Stimulated activated naive CD8-positive, alpha-beta T cell treated with anti-CD3 and anti-CD28 coated beads, Interleukin-15, amount 100 ng/mL, for 72 hours (primary cell): ENCODE data around the gene PTPRN2.
"Not testable (repeated sequence)": the region's sequence is repeated elsewhere in the genome, so short reads cannot be mapped to it uniquely, and the experiment has no call there.

Experiments used
- ATAC-seq: fragments of 150-1000 bp; cut with Tn5 transposase; 2 replicates; pipeline ENCODE4 v1.10.0; 2021; ENCODE audit warnings: mild to moderate bottlenecking, moderate library complexity
- DNase-seq, 2 donors: peaks; one replicate each; pipeline ENCODE4 v3.0.0; 2021 to 2022
- H3K27ac Mint-ChIP-seq, 2 donors: one replicate each; pipeline ENCODE4 v1.8.0; 2022; ENCODE audit warnings: mild to moderate bottlenecking in 2 of 2, mixed read lengths in 2 of 2, moderate library complexity in 2 of 2
- H3K27me3 Mint-ChIP-seq: one replicate; pipeline ENCODE4 v1.8.0; 2022; ENCODE audit warnings: mixed read lengths
- H3K4me1 Mint-ChIP-seq: one replicate; pipeline ENCODE4 v1.8.0; 2022; ENCODE audit warnings: mild to moderate bottlenecking, mixed read lengths
- H3K4me3 Mint-ChIP-seq, 2 donors: one replicate each; pipeline ENCODE4 v1.8.0; 2022; ENCODE audit warnings: mild to moderate bottlenecking in 2 of 2, mixed read lengths in 2 of 2, moderate library complexity in 1 of 2
- H3K9me3 Mint-ChIP-seq, 2 donors: one replicate each; pipeline ENCODE4 v1.8.0; 2022; ENCODE audit warnings: mixed read lengths in 2 of 2

The PTPRN2 gene

GRCh38 chr7:158052381-158053060 is 535.1 kb downstream of the PTPRN2 start:
- no peak for DNase-seq
- Mint-ChIP-seq H3K27me3 (no peaks in the 10 kb centered on the region), H3K4me3 (no peak overlapping the region), H3K27ac (no peak overlapping the region), H3K9me3 (no peaks in the 10 kb centered on the region), H3K4me1 (no peaks in the 10 kb centered on the region)
- no peak for ATAC-seq

- H3K4me1 Mint-ChIP-seq = no peaks in the 10 kb centered on the region
- no peaks in the 10 kb centered on the region for H3K27me3 Mint-ChIP-seq
Observed at GRCh38 chr7:158051776-158052175, 535.8 kb downstream of the PTPRN2 start.

GRCh38 chr7:158050978-158051651 is 536.5 kb downstream of the PTPRN2 start:
- no peaks in the 10 kb centered on the region for H3K27me3 Mint-ChIP-seq
- H3K4me3 Mint-ChIP-seq = no peak overlapping the region
- no peak for DNase-seq
- H3K4me1 Mint-ChIP-seq = no peaks in the 10 kb centered on the region
- H3K9me3 Mint-ChIP-seq = no peaks in the 10 kb centered on the region
- peak; percentile 9 for ATAC-seq
- H3K27ac Mint-ChIP-seq = no peak overlapping the region

More at GRCh38 chr7:158051776-158052175, 535.8 kb downstream of the PTPRN2 start:
- ATAC-seq = no peak
- Mint-ChIP-seq H3K27ac (no peak overlapping the region), H3K4me3 (no peak overlapping the region), H3K9me3 (no peaks in the 10 kb centered on the region)
- DNase-seq = no peak

- no peak for ATAC-seq
- H3K27me3 Mint-ChIP-seq = no peaks in the 10 kb centered on the region
- no peak for DNase-seq
- no peak overlapping the region for H3K4me3 Mint-ChIP-seq
- H3K27ac Mint-ChIP-seq = no peak overlapping the region
- no peaks in the 10 kb centered on the region for H3K9me3 Mint-ChIP-seq
- H3K4me1 Mint-ChIP-seq = no peaks in the 10 kb centered on the region
Observed at GRCh38 chr7:158050441-158050977, 537.1 kb downstream of the PTPRN2 start.

GRCh38 chr7:158049271-158049670 is 538.4 kb downstream of the PTPRN2 start:
- Mint-ChIP-seq H3K27me3 (no peaks in the 10 kb centered on the region), H3K9me3 (no peaks in the 10 kb centered on the region), H3K4me1 (no peaks in the 10 kb centered on the region), H3K4me3 (no peak overlapping the region), H3K27ac (no peak overlapping the region)
- DNase-seq (no peak), ATAC-seq (no peak)

- Mint-ChIP-seq H3K27ac (no peak overlapping the region), H3K4me1 (no peaks in the 10 kb centered on the region), H3K9me3 (no peaks in the 10 kb centered on the region), H3K4me3 (no peak overlapping the region), H3K27me3 (no peaks in the 10 kb centered on the region)
- no peak for DNase-seq
- no peak for ATAC-seq
Observed at GRCh38 chr7:158048569-158048968, 539.1 kb downstream of the PTPRN2 start.

- ATAC-seq = no peak
- Mint-ChIP-seq H3K27me3 (no peaks in the 10 kb centered on the region), H3K4me1 (no peaks in the 10 kb centered on the region), H3K27ac (no peak overlapping the region), H3K9me3 (no peaks in the 10 kb centered on the region), H3K4me3 (no peak overlapping the region)
- DNase-seq = no peak
Observed at GRCh38 chr7:158047391-158048059, 540.1 kb downstream of the PTPRN2 start.

- not testable (repeated sequence) for H3K27me3 Mint-ChIP-seq, H3K4me1 Mint-ChIP-seq, H3K27ac Mint-ChIP-seq, DNase-seq, ATAC-seq, H3K4me3 Mint-ChIP-seq, H3K9me3 Mint-ChIP-seq
Observed at GRCh38 chr7:158046246-158046645, 541.4 kb downstream of the PTPRN2 start.

DNA sequence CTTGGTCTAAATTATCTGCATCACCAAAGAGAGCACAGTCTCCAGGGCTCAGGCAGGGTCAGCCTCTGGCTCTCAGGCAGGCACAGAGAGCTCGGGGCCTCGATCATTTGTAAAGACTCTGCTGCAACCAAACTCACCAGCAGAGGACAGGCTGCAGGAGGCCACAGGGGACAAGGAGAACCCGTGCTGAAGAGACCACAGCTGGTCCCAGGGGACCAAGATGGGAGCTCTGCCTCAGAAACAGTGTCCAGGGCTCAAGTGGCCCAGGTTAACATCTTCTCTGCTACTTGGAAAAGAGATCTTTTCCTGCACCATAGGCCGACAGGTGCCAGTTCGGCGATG is 543.2 kb downstream of the PTPRN2 start:
- no peaks in the 10 kb centered on the region for H3K27me3 Mint-ChIP-seq
- no peak for DNase-seq
- no peak overlapping the region for H3K27ac Mint-ChIP-seq
- no peaks in the 10 kb centered on the region for H3K4me1 Mint-ChIP-seq
- peaks cover 10 to 11% of the 10 kb centered on the region in 2 donors for H3K9me3 Mint-ChIP-seq
- no peak for ATAC-seq
- no peak overlapping the region for H3K4me3 Mint-ChIP-seq

GRCh38 chr7:158043551-158044481 is 543.8 kb downstream of the PTPRN2 start:
- Mint-ChIP-seq H3K4me1 (no peaks in the 10 kb centered on the region), H3K4me3 (no peak overlapping the region), H3K9me3 (peaks cover 16 to 17% of the 10 kb centered on the region in 2 donors), H3K27ac (no peak overlapping the region), H3K27me3 (no peaks in the 10 kb centered on the region)
- DNase-seq = no peak
- no peak for ATAC-seq

DNA sequence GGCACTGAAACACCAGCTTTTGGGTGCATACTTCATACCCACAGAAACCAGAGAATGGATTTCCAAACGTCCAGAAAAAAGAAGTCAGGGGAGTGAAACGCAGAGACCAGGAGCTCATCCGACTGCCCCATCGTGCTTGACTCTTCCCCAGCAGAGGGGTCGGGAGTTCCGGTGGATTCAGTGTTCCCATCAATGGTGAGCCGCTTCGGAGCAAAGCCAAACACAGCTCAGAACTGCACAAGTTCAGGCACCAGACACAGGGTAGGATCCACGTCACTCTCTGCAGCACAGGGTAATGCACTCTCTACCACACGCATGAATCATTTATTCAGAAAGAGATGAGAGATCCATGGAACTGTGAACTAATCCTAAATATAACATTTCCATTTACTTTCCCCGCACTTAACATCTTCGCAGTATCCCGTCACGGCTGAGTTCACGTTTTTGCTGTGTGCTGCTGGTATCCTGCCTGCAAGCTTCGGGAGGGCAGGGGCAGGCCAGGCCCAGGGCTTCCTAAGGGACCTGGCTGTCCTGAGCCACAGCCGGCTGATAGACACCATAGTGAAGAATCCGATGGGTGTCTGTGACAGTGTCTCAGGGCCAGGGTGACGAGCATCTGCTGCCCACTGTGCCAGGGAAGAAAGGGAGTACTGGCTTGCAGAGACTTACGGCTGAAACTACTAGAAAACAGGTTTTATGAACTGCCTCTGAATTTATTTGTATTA is 545.3 kb downstream of the PTPRN2 start:
- no peak for ATAC-seq
- Mint-ChIP-seq H3K4me3 (no peak overlapping the region), H3K9me3 (peaks cover 21 to 23% of the 10 kb centered on the region in 2 donors)

DNA sequence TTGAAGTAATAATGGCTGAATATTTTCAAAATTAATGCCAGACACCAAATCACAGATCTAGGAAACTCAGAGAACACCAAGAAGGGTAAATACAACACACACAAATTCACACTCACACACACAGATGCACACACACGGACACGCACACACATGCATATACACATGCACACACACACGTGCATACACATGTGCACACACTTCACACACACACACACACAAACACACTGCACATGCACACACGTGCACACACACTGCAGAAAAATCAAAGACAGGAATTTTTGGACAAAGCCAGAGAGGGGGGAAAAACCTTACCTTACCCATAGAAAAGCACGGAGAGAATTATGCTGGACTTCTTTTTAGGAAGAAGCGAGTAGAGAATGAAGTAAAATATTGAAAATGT is 547.4 kb downstream of the PTPRN2 start:
- Mint-ChIP-seq H3K27me3 (no peaks in the 10 kb centered on the region), H3K4me3 (no peak overlapping the region), H3K27ac (no peak overlapping the region), H3K4me1 (no peaks in the 10 kb centered on the region), H3K9me3 (peaks cover 21 to 23% of the 10 kb centered on the region in 2 donors)
- no peak for DNase-seq
- ATAC-seq = no peak

More for the DNA sequence above, 545.3 kb downstream of the PTPRN2 start:
- DNase-seq = no peak
- Mint-ChIP-seq H3K4me1 (no peaks in the 10 kb centered on the region), H3K27ac (no peak overlapping the region), H3K27me3 (no peaks in the 10 kb centered on the region)

- no peak for DNase-seq
- no peak for ATAC-seq
- Mint-ChIP-seq H3K27ac (no peak overlapping the region), H3K9me3 (peaks cover 21 to 27% of the 10 kb centered on the region in 2 donors), H3K27me3 (no peaks in the 10 kb centered on the region), H3K4me1 (no peaks in the 10 kb centered on the region), H3K4me3 (no peak overlapping the region)
Observed at GRCh38 chr7:158039270-158039669, 548.4 kb downstream of the PTPRN2 start.

- peaks cover 2% of the 10 kb centered on the region for H3K4me1 Mint-ChIP-seq
- no peak overlapping the region for H3K4me3 Mint-ChIP-seq
- no peak for DNase-seq
- H3K27me3 Mint-ChIP-seq = no peaks in the 10 kb centered on the region
- H3K27ac Mint-ChIP-seq = no peak overlapping the region
- peaks cover 26 to 48% of the 10 kb centered on the region in 2 donors for H3K9me3 Mint-ChIP-seq
- no peak for ATAC-seq
Observed at GRCh38 chr7:158037211-158037610, 550.4 kb downstream of the PTPRN2 start.

DNA sequence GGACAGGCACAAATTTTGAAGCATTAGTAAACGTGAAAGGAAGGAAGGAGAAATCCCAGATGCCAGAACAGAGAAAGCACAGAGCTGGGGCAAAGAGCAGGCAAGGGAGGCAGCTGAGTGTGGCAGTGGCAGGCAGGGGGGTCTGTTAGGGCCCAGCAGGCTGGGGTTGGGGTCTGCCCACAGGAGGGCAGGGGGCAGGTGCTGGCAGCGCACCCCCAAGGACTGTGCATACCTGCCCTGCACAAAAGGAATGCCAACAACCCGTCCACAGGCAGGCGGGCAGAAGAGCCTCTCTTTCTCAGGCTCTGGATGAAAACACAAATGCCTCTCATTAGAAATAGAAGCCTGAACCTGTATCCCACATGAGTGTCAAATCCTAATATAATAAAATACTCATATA is 552.3 kb downstream of the PTPRN2 start:
- no peak overlapping the region for H3K27ac Mint-ChIP-seq
- peaks cover 25 to 47% of the 10 kb centered on the region in 2 donors for H3K9me3 Mint-ChIP-seq
- no peak overlapping the region for H3K4me3 Mint-ChIP-seq
- DNase-seq = no peak
- no peak for ATAC-seq
- no peaks in the 10 kb centered on the region for H3K27me3 Mint-ChIP-seq
- H3K4me1 Mint-ChIP-seq = peaks cover 15% of the 10 kb centered on the region
